ENCODE results near the gene CRHR1.

Gene CRHR1

GRCh38 chr17:45870342-45870974, 86.3 kb downstream of the CRHR1 start:
- FAIRE-seq: no peak

GRCh38 chr17:45871718-45872117, 87.6 kb downstream of the CRHR1 start:
- FAIRE-seq: no peak

- no peak for FAIRE-seq
These were observed 89.6 kb downstream of the CRHR1 start for GRCh38 chr17:45873728-45874127.

- FAIRE-seq: no peak
These were observed 90.0 kb downstream of the CRHR1 start for GRCh38 chr17:45874151-45874550.

- FAIRE-seq: no peak
These were observed 92.4 kb downstream of the CRHR1 start for GRCh38 chr17:45876539-45876938.

GRCh38 chr17:45877467-45877866, 93.3 kb downstream of the CRHR1 start:
- no peak for FAIRE-seq

- no peak for FAIRE-seq
These were observed 98.9 kb downstream of the CRHR1 start for GRCh38 chr17:45883063-45883462.

Data from colon (tissue), 2 donors.